Coronary artery (tissue), 2 donors: ENCODE results near the gene STK31.

Experiments
- DNase-seq: peaks from one replicate; pipeline ENCODE4 v3.0.0-alpha.2; 2017; ENCODE audit warnings: low spot score
- H3K27ac ChIP-seq, 2 donors: fragments of 200-600 bp; sonication (generic); one replicate each; pipeline ENCODE4 v1.5.1; 2016 to 2019
- H3K4me3 ChIP-seq: fragments of 200-600 bp; sonication (generic); 2 replicates; pipeline ENCODE4 v1.5.1; 2016; ENCODE audit warnings: mild to moderate bottlenecking, moderate library complexity
- TF ChIP-seq, protein P1 (sequence below): fragments of 200-600 bp; sonication (generic); IDR thresholded peaks from one replicate; pipeline ENCODE4 v1.5.1; 2019; ENCODE audit warnings: antibody characterized with exemption

STK31 gene

DNA sequence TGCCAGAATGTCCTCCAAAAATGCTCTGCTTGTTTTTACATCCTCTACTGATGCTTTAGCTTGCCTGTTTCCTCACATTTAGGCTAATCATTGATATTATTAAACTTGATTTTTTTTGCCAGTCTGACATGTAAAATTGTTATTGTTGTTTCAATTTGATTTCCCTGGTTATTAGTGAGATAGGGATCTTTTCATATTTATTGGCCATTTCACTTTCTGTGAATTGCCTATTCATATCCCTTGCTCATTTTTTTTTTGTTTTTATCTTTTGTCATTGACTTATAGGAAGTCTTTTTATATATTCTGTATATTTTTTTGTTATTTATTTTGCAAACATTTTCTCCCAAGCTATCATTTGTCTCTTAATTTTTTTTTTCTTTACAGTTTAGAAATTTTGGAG is 16.8 kb upstream of the STK31 start:
- Histone ChIP-seq H3K4me3 (no peak overlapping the region), H3K27ac (no peak overlapping the region)
- no peak for DNase-seq
- TF ChIP-seq, protein P1, sequence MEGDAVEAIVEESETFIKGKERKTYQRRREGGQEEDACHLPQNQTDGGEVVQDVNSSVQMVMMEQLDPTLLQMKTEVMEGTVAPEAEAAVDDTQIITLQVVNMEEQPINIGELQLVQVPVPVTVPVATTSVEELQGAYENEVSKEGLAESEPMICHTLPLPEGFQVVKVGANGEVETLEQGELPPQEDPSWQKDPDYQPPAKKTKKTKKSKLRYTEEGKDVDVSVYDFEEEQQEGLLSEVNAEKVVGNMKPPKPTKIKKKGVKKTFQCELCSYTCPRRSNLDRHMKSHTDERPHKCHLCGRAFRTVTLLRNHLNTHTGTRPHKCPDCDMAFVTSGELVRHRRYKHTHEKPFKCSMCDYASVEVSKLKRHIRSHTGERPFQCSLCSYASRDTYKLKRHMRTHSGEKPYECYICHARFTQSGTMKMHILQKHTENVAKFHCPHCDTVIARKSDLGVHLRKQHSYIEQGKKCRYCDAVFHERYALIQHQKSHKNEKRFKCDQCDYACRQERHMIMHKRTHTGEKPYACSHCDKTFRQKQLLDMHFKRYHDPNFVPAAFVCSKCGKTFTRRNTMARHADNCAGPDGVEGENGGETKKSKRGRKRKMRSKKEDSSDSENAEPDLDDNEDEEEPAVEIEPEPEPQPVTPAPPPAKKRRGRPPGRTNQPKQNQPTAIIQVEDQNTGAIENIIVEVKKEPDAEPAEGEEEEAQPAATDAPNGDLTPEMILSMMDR: no peak

DNA sequence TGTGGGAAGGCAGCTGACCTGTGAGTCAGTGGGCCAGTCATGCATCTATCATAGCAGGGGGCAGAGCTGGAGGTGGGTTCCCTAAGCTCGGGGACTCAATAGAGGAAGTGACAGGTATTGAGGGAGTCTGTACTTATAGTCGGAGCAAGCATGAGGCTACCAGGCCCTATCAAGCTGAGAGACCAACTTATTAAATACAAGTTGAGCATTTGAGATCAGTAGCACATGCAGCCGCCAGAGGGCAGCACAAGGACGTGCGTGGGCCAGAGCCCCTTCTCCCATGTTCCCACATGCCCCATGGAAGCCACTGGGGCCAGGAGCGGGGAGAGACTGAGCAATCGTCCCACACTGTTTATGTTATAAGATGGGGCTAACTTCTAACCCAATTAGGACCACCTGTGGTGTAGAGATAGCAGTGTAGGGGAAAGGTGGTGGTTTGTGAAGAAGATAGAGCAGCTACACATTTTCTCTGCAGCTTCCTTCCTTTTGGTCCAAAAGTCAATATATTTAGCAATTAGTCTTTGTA is 13.0 kb upstream of the STK31 start:
- TF ChIP-seq, protein P1: peak; percentile 22
- H3K27ac ChIP-seq: no peak overlapping the region
- DNase-seq: no peak

DNA sequence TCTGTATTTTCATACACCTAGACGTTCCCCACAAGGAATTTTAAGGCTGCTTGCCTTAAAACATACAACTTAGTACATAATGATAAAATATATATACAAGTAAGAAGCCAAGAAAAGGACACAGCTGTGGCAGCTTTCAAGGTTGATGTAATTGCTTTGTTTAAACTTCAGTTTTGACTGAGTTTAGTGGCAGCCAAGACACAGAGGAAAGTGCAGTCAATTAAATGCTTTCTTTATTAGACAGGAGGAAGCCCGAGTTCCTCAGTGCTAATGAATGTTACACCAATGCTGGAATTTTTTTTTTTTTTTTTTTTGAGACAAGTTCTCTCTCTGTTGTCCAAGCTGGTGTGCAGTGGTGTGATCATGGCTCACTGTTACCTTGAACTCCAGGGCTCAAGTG is 11.2 kb upstream of the STK31 start:
- Histone ChIP-seq H3K27ac (no peak overlapping the region), H3K4me3 (no peak overlapping the region)
- TF ChIP-seq, protein P1: no peak
- no peak for DNase-seq

More for the DNA sequence above, 13.0 kb upstream of the STK31 start:
- H3K4me3 ChIP-seq: no peak overlapping the region

DNA sequence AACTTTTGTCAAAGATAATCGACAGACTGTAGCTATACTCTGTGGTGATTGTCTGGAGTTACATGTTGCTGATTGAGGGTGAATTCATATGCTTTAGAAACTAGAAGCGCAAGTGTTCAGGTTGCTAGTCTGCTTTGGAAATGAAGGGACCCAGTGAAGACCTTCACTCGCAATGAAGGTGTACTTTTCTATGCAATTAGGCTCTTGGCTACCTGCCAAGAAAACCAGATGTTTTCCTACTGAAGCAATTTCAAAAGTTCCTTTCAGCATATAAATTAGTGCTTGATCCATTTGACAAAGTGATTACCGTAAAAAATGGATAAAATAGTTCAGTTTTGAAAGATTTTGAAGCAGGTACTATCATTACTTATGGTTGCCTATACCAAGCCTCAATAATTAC is 10.0 kb upstream of the STK31 start:
- TF ChIP-seq, protein P1: no peak
- no peak for DNase-seq
- no peak overlapping the region for H3K4me3 ChIP-seq
- no peak overlapping the region for H3K27ac ChIP-seq

DNA sequence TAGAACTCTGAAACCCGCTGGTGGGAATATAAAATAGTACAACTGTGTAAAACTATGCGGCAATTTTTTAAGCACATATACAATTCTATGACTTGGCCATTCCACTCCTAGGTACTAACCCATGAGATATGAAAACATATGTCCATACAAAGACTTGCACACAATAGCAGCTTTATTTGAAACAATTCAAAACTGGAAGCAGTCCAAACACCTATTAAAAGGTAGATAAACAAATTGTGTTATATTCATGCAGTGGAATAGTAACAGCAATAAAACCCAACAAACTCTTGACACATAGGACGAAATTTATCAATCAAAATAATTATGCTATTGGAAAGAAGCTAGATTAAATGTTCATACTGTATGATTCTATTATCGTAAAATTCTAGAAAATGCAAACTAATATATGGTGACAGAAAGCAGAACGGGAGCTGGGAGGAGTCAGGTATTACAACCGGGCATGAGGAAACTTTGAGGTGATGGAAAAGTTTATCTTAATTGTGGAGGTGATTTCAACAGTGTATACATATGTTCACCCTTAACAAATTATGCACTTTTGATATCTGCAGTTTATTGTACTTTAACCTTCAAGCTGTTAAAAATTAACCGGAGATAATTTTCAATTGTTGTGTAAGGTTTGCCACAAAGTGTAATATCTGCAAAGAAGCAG is 803 bp upstream of the STK31 start:
- Histone ChIP-seq H3K4me3 (no peak overlapping the region), H3K27ac (no peak overlapping the region)
- TF ChIP-seq, protein P1: no peak
- DNase-seq: no peak

DNA sequence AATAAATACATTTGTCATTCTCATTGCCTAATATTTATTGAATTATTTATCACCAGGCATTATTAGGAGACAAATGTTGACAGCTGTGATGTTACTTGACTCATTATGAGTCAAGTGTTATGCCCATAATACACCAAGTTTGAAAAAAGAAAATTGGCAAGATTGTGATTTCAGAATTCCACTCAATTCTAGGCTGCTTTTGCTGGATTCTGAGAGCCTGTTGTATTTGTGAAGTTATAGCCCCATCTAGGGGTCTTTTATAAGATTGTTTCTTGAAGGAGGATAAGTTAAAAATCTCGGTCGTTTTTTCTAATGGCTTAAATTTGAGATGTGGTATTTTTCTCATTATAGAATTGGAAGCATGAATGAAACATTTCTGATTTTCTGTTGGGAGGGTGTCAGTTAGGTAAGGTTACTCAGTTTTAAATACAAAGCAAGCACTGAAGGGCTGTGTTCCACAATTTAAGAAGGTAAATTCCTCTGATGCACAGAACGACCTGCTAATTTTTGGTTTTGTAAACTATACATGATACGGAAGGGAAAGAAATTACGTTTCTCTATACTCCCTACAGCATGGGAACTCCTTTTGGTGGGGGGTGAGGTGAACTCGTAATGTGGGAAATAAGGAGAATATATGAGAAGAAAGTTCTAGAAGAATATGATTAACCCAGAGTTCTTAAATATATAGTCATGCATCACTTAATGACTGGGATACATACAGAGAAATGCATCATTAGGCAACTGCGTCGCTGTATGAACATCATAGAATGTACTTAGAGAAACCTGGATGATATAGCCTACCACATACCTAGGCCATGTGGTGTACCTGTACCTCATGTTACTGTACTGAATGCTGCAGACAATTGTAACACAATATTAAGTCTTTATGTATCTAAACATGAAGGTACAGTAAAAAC is 2.6 kb downstream of the STK31 start:
- DNase-seq: no peak
- Histone ChIP-seq H3K27ac (no peak overlapping the region), H3K4me3 (no peak overlapping the region)
- TF ChIP-seq, protein P1: peak; percentile 26
